CD14-positive monocyte (primary cell): Measurements from ENCODE around the gene HLA-DMB. TPM values are rescaled to one million over a fixed set of nuclear protein-coding genes. Genes with fewer than 3 reads are reported as not detected.
A peak's percentile ranks its signal among the peaks of the same experiment; 100 is the strongest.

Experiments
- DNase-seq, 3 donors: peaks; one replicate each; pipeline ENCODE4 v3.0.0-alpha.2; 2011 to 2022
- H2AFZ ChIP-seq: 2 replicates; pipeline ENCODE4 v1.6.0; 2012; ENCODE audit warnings: mild to moderate bottlenecking, low read depth, low read length, inconsistent platforms; ENCODE audit not compliant: insufficient read depth, poor library complexity, severe bottlenecking
- H3K27ac ChIP-seq, 2 donors: 1 replicate in 1 of 2; 2 replicates in 1 of 2; pipeline ENCODE4 v1.5.1; 2012 to 2013; ENCODE audit warnings: low read length in 2 of 2, control low read depth in 1 of 2, inconsistent platforms in 1 of 2, low read depth in 1 of 2, mild to moderate bottlenecking in 1 of 2
- H3K27me3 ChIP-seq, 2 donors: one replicate each; pipeline versions ENCODE4 v1.6.0 to v1.6.1; 2011 to 2013; ENCODE audit warnings: low read length in 2 of 2; ENCODE audit not compliant: control insufficient read depth in 2 of 2, insufficient read depth in 2 of 2
- H3K36me3 ChIP-seq, 2 donors: replicated peaks in 1 of 2; 1 replicate in 1 of 2; 2 replicates in 1 of 2; pipeline versions ENCODE4 v1.5.1 to v1.6.1; 2012 to 2013; ENCODE audit warnings: low read length in 2 of 2, control low read depth in 1 of 2, inconsistent platforms in 1 of 2, mild to moderate bottlenecking in 1 of 2; ENCODE audit not compliant: insufficient read depth in 2 of 2, control insufficient read depth in 1 of 2
- H3K4me1 ChIP-seq, 2 donors: 1 replicate in 1 of 2; 2 replicates in 1 of 2; pipeline versions ENCODE4 v1.5.1 to v1.6.1; 2012 to 2013; ENCODE audit warnings: low read length in 2 of 2, control low read depth in 1 of 2, inconsistent platforms in 1 of 2, mild to moderate bottlenecking in 1 of 2, moderate library complexity in 1 of 2; ENCODE audit not compliant: insufficient read depth in 2 of 2, control insufficient read depth in 1 of 2
- H3K4me2 ChIP-seq: replicated peaks from 2 replicates; pipeline ENCODE3; 2012; ENCODE audit warnings: low read length, moderate library complexity, mild to moderate bottlenecking; ENCODE audit not compliant: poor library complexity, severe bottlenecking; ENCODE audit errors: extremely low read depth
- H3K4me3 ChIP-seq, 3 experiments: fragments of 200-600 bp in 1 of 3; sonication (generic) in 1 of 3; replicated peaks in 1 of 3; 1 replicate in 2 of 3; 2 replicates in 1 of 3; pipeline ENCODE4 v1.5.1; 2011 to 2013; ENCODE audit warnings: low read length in 3 of 3, mild to moderate bottlenecking in 3 of 3, control low read depth in 2 of 3, low read depth in 2 of 3, inconsistent platforms in 1 of 3, moderate library complexity in 1 of 3
- H3K79me2 ChIP-seq: 2 replicates; pipeline ENCODE4 v1.6.0; 2012; ENCODE audit warnings: mild to moderate bottlenecking, control low read depth, inconsistent platforms, low read length, moderate library complexity; ENCODE audit not compliant: insufficient read depth
- H3K9ac ChIP-seq: 2 replicates; pipeline ENCODE4 v1.6.0; 2017; ENCODE audit warnings: low read length, mild to moderate bottlenecking; ENCODE audit not compliant: insufficient read depth, poor library complexity, severe bottlenecking
- H3K9me3 ChIP-seq, 2 donors: replicated peaks in 1 of 2; 1 replicate in 1 of 2; 2 replicates in 1 of 2; pipeline versions ENCODE4 v1.5.1 to v1.6.1; 2012 to 2013; ENCODE audit warnings: low read length in 2 of 2, control low read depth in 1 of 2; ENCODE audit not compliant: control insufficient read depth in 1 of 2, insufficient read depth in 1 of 2
- H4K20me1 ChIP-seq: 2 replicates; pipeline ENCODE4 v1.6.0; 2012; ENCODE audit warnings: mild to moderate bottlenecking, low read length, control low read depth, moderate library complexity; ENCODE audit not compliant: insufficient read depth
- H3K27ac Mint-ChIP-seq, 7 donors: one replicate each; pipeline ENCODE4 v1.8.0; 2020; ENCODE audit warnings: mild to moderate bottlenecking in 7 of 7, mixed read lengths in 7 of 7, moderate library complexity in 6 of 7, inconsistent platforms in 2 of 7
- H3K27me3 Mint-ChIP-seq, 3 donors: one replicate each; pipeline ENCODE4 v1.8.0; 2021 to 2022; ENCODE audit warnings: low read depth in 3 of 3, mild to moderate bottlenecking in 3 of 3, mixed read lengths in 3 of 3, moderate library complexity in 3 of 3, inconsistent platforms in 1 of 3
- H3K36me3 Mint-ChIP-seq, 2 donors: one replicate each; pipeline ENCODE4 v1.8.0; 2020; ENCODE audit warnings: mixed read lengths in 2 of 2, inconsistent platforms in 1 of 2, mild to moderate bottlenecking in 1 of 2
- H3K4me1 Mint-ChIP-seq: one replicate; pipeline ENCODE4 v1.8.0; 2020; ENCODE audit warnings: mild to moderate bottlenecking, mixed read lengths
- H3K4me3 Mint-ChIP-seq, 2 donors: one replicate each; pipeline ENCODE4 v1.8.0; 2020; ENCODE audit warnings: mild to moderate bottlenecking in 2 of 2, mixed read lengths in 2 of 2, moderate library complexity in 1 of 2
- H3K9me3 Mint-ChIP-seq, 7 donors: one replicate each; pipeline ENCODE4 v1.8.0; 2020 to 2022; ENCODE audit warnings: mixed read lengths in 7 of 7, mild to moderate bottlenecking in 6 of 7, moderate library complexity in 6 of 7, inconsistent platforms in 2 of 7
- CTCF ChIP-seq: fragments of 200-600 bp; IDR thresholded peaks from one replicate; pipeline ENCODE4 v1.8.0; 2022; ENCODE audit warnings: antibody characterized with exemption, mild to moderate bottlenecking
- WGBS: methylation state at CpG from one replicate; pipeline ENCODE4 v1.1.5; 2013; ENCODE audit warnings: missing lambda C conversion rate; ENCODE audit not compliant: insufficient coverage; 5-methylcytosine and 5-hydroxymethylcytosine counted together
- intact Hi-C, 2 donors: fragments of 100-400 bp; cut with micrococcal nuclease; formaldehyde crosslinking; loops; one replicate each; pipeline versions ENCODE4 v1.15.0 to v1.15.1; 2023
- polyA plus RNA-seq, 3 donors: library from polyadenylated mRNA; depleted of rRNA in 1 of 3; unstranded in 2 of 3; stranded (reverse) in 1 of 3; fragments of 300-500 nt in 2 of 3; fragments of >200 nt in 1 of 3; fragmentation: Illumina TruSeq in 2 of 3; gene quantifications; 1 replicate in 2 of 3; 2 replicates in 1 of 3; pipeline ENCODE4 v1.2.3, GENCODE V29; 2012 to 2021

HLA-DMB gene
- polyA plus RNA-seq, 3 donors = 510 to 924 (median 726) TPM

GRCh38 chr6:32894085-32895005 lies 46.5 kb downstream of the HLA-DMB start:
- Histone ChIP-seq H3K4me1 (peaks cover 22 to 42% of the 10 kb centered on the region in 2 donors), H2AFZ (peak overlapping the region; percentile 97), H3K79me2 (peaks cover 48% of the 10 kb centered on the region), H3K27ac (peak overlapping the region; percentile 73 to 82), H3K4me2 (peak overlapping the region; percentile 99), H3K36me3 (no peaks in the 10 kb centered on the region), H3K9me3 (no peaks in the 10 kb centered on the region), H3K27me3 (no peaks in the 10 kb centered on the region), H3K9ac (peak overlapping the region; percentile 75), H4K20me1 (no peaks in the 10 kb centered on the region), H3K4me3 (peak overlapping the region; percentile 75 to 96 (median 79))
- peak; percentile 84 to 90 (median 88) for DNase-seq
- Mint-ChIP-seq H3K27ac (peak overlapping the region; percentile 89 to 98 (median 94)), H3K9me3 (no peaks in the 10 kb centered on the region), H3K4me3 (peak overlapping the region; percentile 99 to 100), H3K27me3 (peaks cover 0 to 1% (median 0%) of the 10 kb centered on the region in 3 donors), H3K36me3 (no peaks in the 10 kb centered on the region), H3K4me1 (peaks cover 47% of the 10 kb centered on the region)
- WGBS = 0% methylated on average over 54 of the region's 61 CpGs
- intact Hi-C loops = loop anchor here (5.0 to 10.0 kb wide), 3 partner anchors 38 to 190 kb away; no protein-coding TSS in a partner anchor
- TF ChIP-seq CTCF = no peak

GRCh38 chr6:32890831-32891230 lies 50.0 kb downstream of the HLA-DMB start:
- intact Hi-C loops = loop anchor here in 1 of 2 donors (5.0 to 10.0 kb wide), 2 partner anchors 41 to 194 kb away; no protein-coding TSS in a partner anchor
- Mint-ChIP-seq H3K27ac (no peak overlapping the region), H3K9me3 (no peaks in the 10 kb centered on the region), H3K4me3 (no peak overlapping the region), H3K27me3 (peaks cover 0 to 2% (median 1%) of the 10 kb centered on the region in 3 donors), H3K36me3 (no peaks in the 10 kb centered on the region), H3K4me1 (peaks cover 24% of the 10 kb centered on the region)
- no peak for TF ChIP-seq CTCF
- Histone ChIP-seq H3K4me2 (no peak overlapping the region), H3K27ac (no peak overlapping the region), H4K20me1 (no peaks in the 10 kb centered on the region), H3K4me3 (no peak overlapping the region), H2AFZ (no peak overlapping the region), H3K9ac (no peak overlapping the region), H3K9me3 (no peaks in the 10 kb centered on the region), H3K27me3 (no peaks in the 10 kb centered on the region), H3K4me1 (peaks cover 14 to 23% of the 10 kb centered on the region in 2 donors), H3K36me3 (no peaks in the 10 kb centered on the region), H3K79me2 (peaks cover 14% of the 10 kb centered on the region)
- WGBS = no CpG with 5 or more reads among the region's 1 CpG
- DNase-seq = peak in 1 of 3 donors; percentile 47
